Chondrocyte (in vitro differentiated cells): ENCODE measurements around the gene DNAH7. TPM values are rescaled to one million over a fixed set of nuclear protein-coding genes. Genes with fewer than 3 reads are reported as not detected.

Experiments used
- DNase-seq: peaks from one replicate; pipeline ENCODE4 v3.0.0; 2021; ENCODE audit warnings: mixed read lengths, low spot score
- H3K27ac Mint-ChIP-seq: one replicate; pipeline ENCODE4 v1.8.0; 2021; ENCODE audit warnings: mild to moderate bottlenecking, moderate library complexity, mixed read lengths; ENCODE audit not compliant: unreplicated experiment
- H3K27me3 Mint-ChIP-seq: 2 replicates; pipeline ENCODE4 v1.8.0; 2021; ENCODE audit warnings: low read depth, mixed read lengths
- H3K36me3 Mint-ChIP-seq: 2 replicates; pipeline ENCODE4 v1.8.0; 2021; ENCODE audit warnings: low read depth, mixed read lengths
- H3K4me1 Mint-ChIP-seq: 2 replicates; pipeline ENCODE4 v1.8.0; 2021; ENCODE audit warnings: low read depth, mild to moderate bottlenecking, mixed read lengths
- H3K4me3 Mint-ChIP-seq: one replicate; pipeline ENCODE4 v1.8.0; 2021; ENCODE audit warnings: mild to moderate bottlenecking, moderate library complexity, mixed read lengths; ENCODE audit not compliant: unreplicated experiment
- H3K9me3 Mint-ChIP-seq: 2 replicates; pipeline ENCODE4 v1.8.0; 2021; ENCODE audit warnings: low read depth, mixed read lengths
- CTCF ChIP-seq: fragments of 200-600 bp; sonication (generic); IDR thresholded peaks from 2 replicates; pipeline ENCODE4 v1.5.0; 2021; ENCODE audit warnings: antibody characterized with exemption, mild to moderate bottlenecking, moderate library complexity
- total RNA-seq: library from RNA; stranded (reverse); gene quantifications from 3 replicates; pipeline ENCODE4 v1.2.1, GENCODE V29; 2021

The DNAH7 gene
- total RNA-seq, 1 donor from 2014 or later, result 0.20 TPM

- H3K36me3 Mint-ChIP-seq, result peaks cover 13% of the 10 kb centered on the region
- TF ChIP-seq CTCF, result no peak
- no peaks in the 10 kb centered on the region for H3K4me1 Mint-ChIP-seq
- no peak overlapping the region for H3K4me3 Mint-ChIP-seq
- H3K27me3 Mint-ChIP-seq, result peaks cover 2% of the 10 kb centered on the region
- DNase-seq, result no peak
- H3K27ac Mint-ChIP-seq, result no peak overlapping the region
- H3K9me3 Mint-ChIP-seq, result peaks cover 20% of the 10 kb centered on the region
These were observed 300.2 kb downstream of the DNAH7 start for GRCh38 chr2:195768431-195768830.

- Mint-ChIP-seq H3K36me3 (peaks cover 14% of the 10 kb centered on the region), H3K4me3 (no peak overlapping the region), H3K9me3 (peaks cover 32% of the 10 kb centered on the region), H3K27me3 (no peaks in the 10 kb centered on the region), H3K27ac (no peak overlapping the region), H3K4me1 (no peaks in the 10 kb centered on the region)
- TF ChIP-seq CTCF, result no peak
- DNase-seq, result no peak
These were observed 301.9 kb downstream of the DNAH7 start for GRCh38 chr2:195766691-195767090.

GRCh38 chr2:195763866-195764265 is 304.8 kb downstream of the DNAH7 start:
- no peak overlapping the region for H3K27ac Mint-ChIP-seq
- H3K9me3 Mint-ChIP-seq, result peaks cover 40% of the 10 kb centered on the region
- peaks cover 14% of the 10 kb centered on the region for H3K36me3 Mint-ChIP-seq
- no peak for TF ChIP-seq CTCF
- no peak for DNase-seq
- H3K4me1 Mint-ChIP-seq, result no peaks in the 10 kb centered on the region
- no peaks in the 10 kb centered on the region for H3K27me3 Mint-ChIP-seq
- no peak overlapping the region for H3K4me3 Mint-ChIP-seq

- DNase-seq, result no peak
- no peaks in the 10 kb centered on the region for H3K4me1 Mint-ChIP-seq
- H3K4me3 Mint-ChIP-seq, result no peak overlapping the region
- H3K9me3 Mint-ChIP-seq, result peaks cover 31% of the 10 kb centered on the region
- H3K36me3 Mint-ChIP-seq, result peaks cover 8% of the 10 kb centered on the region
- H3K27ac Mint-ChIP-seq, result no peak overlapping the region
- TF ChIP-seq CTCF, result no peak
- H3K27me3 Mint-ChIP-seq, result no peaks in the 10 kb centered on the region
These were observed 308.8 kb downstream of the DNAH7 start for GRCh38 chr2:195759877-195760276.

GRCh38 chr2:195758846-195759245 is 309.8 kb downstream of the DNAH7 start:
- Mint-ChIP-seq H3K9me3 (peaks cover 23% of the 10 kb centered on the region), H3K27me3 (no peaks in the 10 kb centered on the region), H3K4me1 (no peaks in the 10 kb centered on the region), H3K4me3 (no peak overlapping the region), H3K36me3 (peaks cover 3% of the 10 kb centered on the region), H3K27ac (no peak overlapping the region)
- no peak for DNase-seq
- no peak for TF ChIP-seq CTCF
